HG02870 (cell line): Measurements from ENCODE around the gene CD7.

ENCODE experiments used
- ATAC-seq: cut with Tn5 transposase; IDR thresholded peaks from one replicate; pipeline ENCODE4 v1.9.1; 2021; ENCODE audit warnings: mild to moderate bottlenecking, moderate library complexity; ENCODE audit not compliant: unreplicated experiment

Gene CD7

GRCh38 chr17:82300707-82301270 lies 16.6 kb downstream of the CD7 start:
- ATAC-seq, result no peak

- no peak for ATAC-seq
These were observed 17.2 kb downstream of the CD7 start for GRCh38 chr17:82300228-82300627.

GRCh38 chr17:82299452-82299851 lies 18.0 kb downstream of the CD7 start:
- ATAC-seq, result no peak

- no peak for ATAC-seq
These were observed 18.6 kb downstream of the CD7 start for GRCh38 chr17:82298538-82299421.

GRCh38 chr17:82297714-82298537 lies 19.5 kb downstream of the CD7 start:
- no peak for ATAC-seq

- no peak for ATAC-seq
These were observed 20.1 kb downstream of the CD7 start for GRCh38 chr17:82297280-82297713.

- no peak for ATAC-seq
These were observed 20.7 kb downstream of the CD7 start for GRCh38 chr17:82296511-82297279.

- ATAC-seq, result no peak
These were observed 22.0 kb downstream of the CD7 start for GRCh38 chr17:82295472-82295814.

GRCh38 chr17:82294064-82294773 lies 23.2 kb downstream of the CD7 start:
- no peak for ATAC-seq

GRCh38 chr17:82292251-82293154 lies 24.9 kb downstream of the CD7 start:
- ATAC-seq, result peak; percentile 96

GRCh38 chr17:82291582-82292250 lies 25.7 kb downstream of the CD7 start:
- no peak for ATAC-seq

GRCh38 chr17:82287868-82288801 lies 29.3 kb downstream of the CD7 start:
- no peak for ATAC-seq

- no peak for ATAC-seq
These were observed 30.2 kb downstream of the CD7 start for GRCh38 chr17:82287013-82287867.

GRCh38 chr17:82285141-82285540 lies 32.3 kb downstream of the CD7 start:
- no peak for ATAC-seq

- no peak for ATAC-seq
These were observed 34.1 kb downstream of the CD7 start for GRCh38 chr17:82283208-82283749.
